OCI-LY7 (cell line): ENCODE data around the gene PDLIM1. TPM values are rescaled to one million over a fixed set of nuclear protein-coding genes. Genes with fewer than 3 reads are reported as not detected.
A peak's percentile ranks its signal among the peaks of the same experiment; 100 is the strongest.

Source experiments
- BruUV-seq: library from RNA; stranded (reverse); fragments of 400-500 nt; replicated peaks from 2 replicates; lab custom pipeline; 2021; lab: Mats Ljungman, UMichigan
- CTCF ChIA-PET: fragments of 300-600 bp; sonication (Branson Sonifier 250); formaldehyde crosslinking; loops from one replicate; lab custom pipeline; 2022; ENCODE audit warnings: antibody characterized with exemption; ENCODE audit not compliant: unreplicated experiment; lab: Charles Lee
- POLR2A ChIA-PET: fragments of 300-600 bp; sonication (Branson Sonifier 250); formaldehyde crosslinking; loops from one replicate; lab custom pipeline; 2022; ENCODE audit warnings: antibody characterized with exemption; lab: Charles Lee
- DNase-seq: peaks from one replicate; pipeline ENCODE4 v3.0.0-alpha.2; 2015; ENCODE audit warnings: low spot score
- H2AFZ ChIP-seq: fragments of 200-600 bp; sonication (generic), shearing (Covaris generic); 2 replicates; pipeline ENCODE4 v1.6.1; 2014; ENCODE audit warnings: mild to moderate bottlenecking, antibody characterized with exemption, low read length, moderate library complexity
- H3K27ac ChIP-seq: fragments of 200-600 bp; sonication (generic); 2 replicates; pipeline ENCODE4 v1.5.1; 2014; ENCODE audit warnings: mixed run types, low read depth, mild to moderate bottlenecking, moderate library complexity, low read length, inconsistent platforms; ENCODE audit not compliant: poor library complexity, severe bottlenecking
- H3K36me3 ChIP-seq: fragments of 200-600 bp; sonication (generic); 2 replicates; pipeline ENCODE4 v1.6.1; 2014; ENCODE audit warnings: mild to moderate bottlenecking, antibody characterized with exemption, low read length, moderate library complexity, mixed read lengths; ENCODE audit not compliant: insufficient read depth
- H3K4me1 ChIP-seq: fragments of 200-600 bp; sonication (generic); 2 replicates; pipeline ENCODE4 v1.5.1; 2014; ENCODE audit warnings: mild to moderate bottlenecking, low read length; ENCODE audit not compliant: insufficient read depth, poor library complexity, severe bottlenecking
- H3K4me2 ChIP-seq: fragments of 200-600 bp; sonication (generic); 2 replicates; pipeline ENCODE4 v1.6.1; 2014; ENCODE audit warnings: mild to moderate bottlenecking, low read length
- H3K4me3 ChIP-seq: fragments of 200-600 bp; sonication (generic); 2 replicates; pipeline ENCODE4 v1.5.1; 2014; ENCODE audit warnings: mild to moderate bottlenecking, low read depth, low read length; ENCODE audit not compliant: poor library complexity, severe bottlenecking
- H3K79me2 ChIP-seq: fragments of 200-600 bp; sonication (generic); 2 replicates; pipeline ENCODE4 v1.6.1; 2016; ENCODE audit warnings: low read depth, mild to moderate bottlenecking, low read length, moderate library complexity, mixed read lengths; ENCODE audit not compliant: insufficient read depth
- H3K9me2 ChIP-seq: fragments of 200-600 bp; sonication (generic); 2 replicates; pipeline ENCODE4 v1.6.1; 2016; ENCODE audit warnings: mild to moderate bottlenecking, low read length, mixed read lengths; ENCODE audit not compliant: insufficient read depth
- H3K9me3 ChIP-seq: fragments of 200-600 bp; sonication (generic); 2 replicates; pipeline ENCODE4 v1.6.1; 2014; ENCODE audit warnings: mild to moderate bottlenecking, mixed run types, low read length, mixed read lengths
- H4K20me1 ChIP-seq: fragments of 200-600 bp; sonication (generic); 2 replicates; pipeline ENCODE4 v1.6.1; 2014; ENCODE audit warnings: mild to moderate bottlenecking, antibody characterized with exemption, low read length, moderate library complexity, mixed read lengths; ENCODE audit not compliant: insufficient read depth
- EZH2phosphoT487 ChIP-seq: fragments of 200-600 bp; sonication (generic); IDR thresholded peaks from 2 replicates; pipeline ENCODE4 v1.6.1; 2018; ENCODE audit warnings: low read depth, borderline replicate concordance, mild to moderate bottlenecking, mixed run types, antibody characterized with exemption, low read length, moderate library complexity, mixed read lengths
- intact Hi-C: fragments of 100-400 bp; cut with micrococcal nuclease; formaldehyde crosslinking; loops from one replicate; pipeline ENCODE4 v1.10.0; 2022; ENCODE audit not compliant: unreplicated experiment
- total RNA-seq, 2 experiments: library from RNA; depleted of rRNA in 1 of 2; stranded (reverse); fragments of >200 nt in 1 of 2; shearing (Covaris generic) in 1 of 2; gene quantifications; 2 replicates each; pipeline ENCODE4 v1.2.3, GENCODE V29; 2014 to 2022
- TF ChIP-seq, protein P1 (sequence below): fragments of 200-600 bp; sonication (generic); conservative IDR thresholded peaks from 2 replicates; pipeline ENCODE4 v1.5.1; 2014; ENCODE audit warnings: mild to moderate bottlenecking, antibody characterized with exemption, low read length, moderate library complexity, mixed read lengths

PDLIM1 gene
- total RNA-seq, 2 experiments from 2014 or later: 22.3 to 105 TPM

GRCh38 chr10:95295031-95295755 lies 4.4 kb upstream of the PDLIM1 start:
- CTCF ChIA-PET: interaction anchor here (0.6 to 1.1 kb wide), 4 partner anchors 50 to 111 kb away, joined by 3 to 5 read pairs (median 4); no protein-coding TSS in a partner anchor
- H3K36me3 ChIP-seq: no peaks in the 10 kb centered on the region
- H3K4me1 ChIP-seq: peaks cover 70% of the 10 kb centered on the region
- no peaks in the 10 kb centered on the region for H3K9me2 ChIP-seq
- POLR2A ChIA-PET: interaction anchor here (0.9 to 3.5 kb wide), 12 partner anchors 8 to 462 kb away, joined by 3 to 21 read pairs (median 4); no protein-coding TSS in a partner anchor
- H2AFZ ChIP-seq: peak overlapping the region; percentile 64
- H4K20me1 ChIP-seq: no peaks in the 10 kb centered on the region
- H3K4me3 ChIP-seq: peak overlapping the region; percentile 60
- peak overlapping the region; percentile 87 for H3K4me2 ChIP-seq
- H3K79me2 ChIP-seq: no peaks in the 10 kb centered on the region
- BruUV-seq: no TSS peak
- intact Hi-C loops: loop anchor here (1.0 to 10.0 kb wide), 4 partner anchors 49 to 990 kb away; no protein-coding TSS in a partner anchor
- TF ChIP-seq, protein P1, sequence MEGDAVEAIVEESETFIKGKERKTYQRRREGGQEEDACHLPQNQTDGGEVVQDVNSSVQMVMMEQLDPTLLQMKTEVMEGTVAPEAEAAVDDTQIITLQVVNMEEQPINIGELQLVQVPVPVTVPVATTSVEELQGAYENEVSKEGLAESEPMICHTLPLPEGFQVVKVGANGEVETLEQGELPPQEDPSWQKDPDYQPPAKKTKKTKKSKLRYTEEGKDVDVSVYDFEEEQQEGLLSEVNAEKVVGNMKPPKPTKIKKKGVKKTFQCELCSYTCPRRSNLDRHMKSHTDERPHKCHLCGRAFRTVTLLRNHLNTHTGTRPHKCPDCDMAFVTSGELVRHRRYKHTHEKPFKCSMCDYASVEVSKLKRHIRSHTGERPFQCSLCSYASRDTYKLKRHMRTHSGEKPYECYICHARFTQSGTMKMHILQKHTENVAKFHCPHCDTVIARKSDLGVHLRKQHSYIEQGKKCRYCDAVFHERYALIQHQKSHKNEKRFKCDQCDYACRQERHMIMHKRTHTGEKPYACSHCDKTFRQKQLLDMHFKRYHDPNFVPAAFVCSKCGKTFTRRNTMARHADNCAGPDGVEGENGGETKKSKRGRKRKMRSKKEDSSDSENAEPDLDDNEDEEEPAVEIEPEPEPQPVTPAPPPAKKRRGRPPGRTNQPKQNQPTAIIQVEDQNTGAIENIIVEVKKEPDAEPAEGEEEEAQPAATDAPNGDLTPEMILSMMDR: no peak
- TF ChIP-seq EZH2phosphoT487: no peak
- DNase-seq: peak; percentile 98
- H3K9me3 ChIP-seq: no peaks in the 10 kb centered on the region
- peak overlapping the region; percentile 97 for H3K27ac ChIP-seq

GRCh38 chr10:95293631-95294030 lies 2.8 kb upstream of the PDLIM1 start:
- no TSS peak for BruUV-seq
- Histone ChIP-seq H4K20me1 (peaks cover 9% of the 10 kb centered on the region; the same call in 1 of the 2 replicates), H2AFZ (no peak overlapping the region), H3K79me2 (peaks cover 1% of the 10 kb centered on the region; the same call in 1 of the 2 replicates), H3K9me2 (no peaks in the 10 kb centered on the region), H3K4me1 (peaks cover 85% of the 10 kb centered on the region), H3K36me3 (no peaks in the 10 kb centered on the region), H3K4me3 (peak overlapping the region; percentile 49), H3K9me3 (no peaks in the 10 kb centered on the region), H3K4me2 (peak overlapping the region; percentile 87), H3K27ac (peak overlapping the region; percentile 93)
- no peak for TF ChIP-seq EZH2phosphoT487
- TF ChIP-seq, protein P1: no peak
- ChIA-PET POLR2A (interaction anchor here (0.7 to 3.5 kb wide), 7 partner anchors 15 to 68 kb away, joined by 3 to 21 read pairs (median 7); no protein-coding TSS in a partner anchor), CTCF (no interaction called here)
- DNase-seq: no peak
- intact Hi-C loops: loop anchor here (1.0 to 10.0 kb wide), 4 partner anchors 57 to 991 kb away; no protein-coding TSS in a partner anchor
